SJCRH30 (cell line): Measurements from ENCODE around the gene TFR2. TPM values are rescaled to one million over a fixed set of nuclear protein-coding genes. Genes with fewer than 3 reads are reported as not detected.
"Not testable (repeated sequence)": the region's sequence is repeated elsewhere in the genome, so short reads cannot be mapped to it uniquely, and the experiment has no call there.

ENCODE experiments used
- DNase-seq, 2 experiments: peaks; one replicate each; pipeline ENCODE4 v3.0.0-alpha.2; 2015 to 2020
- H3K27ac ChIP-seq: fragments of 250-450 bp; sonication (Bioruptor Pico); 2 replicates; pipeline ENCODE4 v1.5.1; 2020; ENCODE audit warnings: mild to moderate bottlenecking, moderate library complexity
- H3K27me3 ChIP-seq: fragments of 250-450 bp; sonication (Bioruptor Pico); 2 replicates; pipeline ENCODE4 v1.5.1; 2020; ENCODE audit warnings: mild to moderate bottlenecking, moderate library complexity
- H3K36me3 ChIP-seq: fragments of 250-450 bp; sonication (Bioruptor Pico); 2 replicates; pipeline ENCODE4 v1.5.1; 2020; ENCODE audit warnings: mild to moderate bottlenecking, moderate library complexity
- H3K4me1 ChIP-seq: fragments of 250-450 bp; sonication (Bioruptor Pico); 2 replicates; pipeline ENCODE4 v1.5.1; 2020; ENCODE audit warnings: mild to moderate bottlenecking, moderate library complexity
- H3K4me3 ChIP-seq: fragments of 250-450 bp; sonication (Bioruptor Pico); 2 replicates; pipeline ENCODE4 v1.5.1; 2020; ENCODE audit warnings: mild to moderate bottlenecking, moderate library complexity
- H3K9me3 ChIP-seq: fragments of 250-450 bp; sonication (Bioruptor Pico); replicated peaks from 2 replicates; pipeline ENCODE4 v1.5.1; 2020; ENCODE audit warnings: mild to moderate bottlenecking, moderate library complexity
- total RNA-seq: library from RNA; depleted of rRNA; stranded (reverse); fragments of >200 nt; shearing (Covaris generic); gene quantifications from 2 replicates; pipeline ENCODE4 v1.2.3, GENCODE V29; 2014

Gene TFR2
- total RNA-seq, 1 experiment from 2014 or later = not detected

DNA sequence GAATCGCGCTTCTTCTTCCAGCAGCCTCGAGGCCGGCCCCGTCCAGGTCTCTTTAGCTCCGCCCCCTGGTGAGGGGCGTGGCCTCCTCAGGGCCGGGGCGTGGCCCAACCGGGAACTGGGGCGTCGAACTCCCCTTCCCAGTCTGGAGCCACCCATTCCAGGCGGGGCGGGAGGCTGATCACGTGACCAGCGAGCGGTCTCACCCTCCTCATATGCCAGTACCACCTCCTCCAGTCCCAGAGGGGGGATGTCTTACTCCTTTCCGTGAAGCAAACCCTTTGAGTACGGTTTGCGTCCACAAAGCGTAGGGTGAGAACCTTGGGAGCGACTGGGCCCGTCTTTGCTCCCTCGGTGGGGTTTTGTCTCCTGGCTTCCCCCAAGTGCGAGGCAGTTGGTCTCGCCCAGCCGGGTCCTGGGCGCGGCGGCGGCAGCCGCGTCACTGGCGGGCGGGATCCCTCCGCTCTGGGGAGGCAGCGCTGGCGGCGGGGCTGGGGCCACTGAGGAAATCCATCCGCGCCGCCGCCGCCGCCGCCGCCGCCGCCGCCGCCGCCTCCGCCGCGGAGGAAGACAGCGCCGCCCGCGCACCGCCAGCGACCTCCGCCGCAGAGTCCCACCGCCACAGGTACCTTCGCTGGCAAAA is 32.1 kb upstream of the TFR2 start, which contains the start of gene GNB2:
GNB2 (plus strand) TSS at position 439 of the 640 bp plus-strand sequence. CDS start 2,526 bp downstream, outside the sequence.
- Histone ChIP-seq H3K36me3 (peaks cover 17% of the 10 kb centered on the region), H3K4me3 (peak within 1 kb of the TSS; percentile 91), H3K9me3 (no peaks in the 10 kb centered on the region), H3K27ac (peak within 1 kb of the TSS; percentile 95), H3K4me1 (no peaks in the 10 kb centered on the region), H3K27me3 (no peaks in the 10 kb centered on the region)
- DNase-seq = peak; percentile 99

- no peak overlapping the region for H3K27ac ChIP-seq
- H3K9me3 ChIP-seq = no peaks in the 10 kb centered on the region
- H3K4me3 ChIP-seq = no peak overlapping the region
- H3K27me3 ChIP-seq = no peaks in the 10 kb centered on the region
- DNase-seq = no peak
- H3K4me1 ChIP-seq = no peaks in the 10 kb centered on the region
- peaks cover 1% of the 10 kb centered on the region; the same call in 1 of the 2 replicates for H3K36me3 ChIP-seq
These were observed 30.3 kb upstream of the TFR2 start for GRCh38 chr7:100671353-100672327.

GRCh38 chr7:100670074-100670473 is 28.7 kb upstream of the TFR2 start:
- Histone ChIP-seq H3K4me1 (no peaks in the 10 kb centered on the region), H3K27me3 (no peaks in the 10 kb centered on the region), H3K27ac (no peak overlapping the region), H3K4me3 (no peak overlapping the region), H3K9me3 (no peaks in the 10 kb centered on the region), H3K36me3 (no peaks in the 10 kb centered on the region)
- DNase-seq = no peak

- H3K4me3 ChIP-seq, H3K27ac ChIP-seq, H3K4me1 ChIP-seq, DNase-seq, H3K27me3 ChIP-seq, H3K9me3 ChIP-seq, H3K36me3 ChIP-seq: not testable (repeated sequence)
These were observed 27.8 kb upstream of the TFR2 start for GRCh38 chr7:100669106-100669505.

DNA sequence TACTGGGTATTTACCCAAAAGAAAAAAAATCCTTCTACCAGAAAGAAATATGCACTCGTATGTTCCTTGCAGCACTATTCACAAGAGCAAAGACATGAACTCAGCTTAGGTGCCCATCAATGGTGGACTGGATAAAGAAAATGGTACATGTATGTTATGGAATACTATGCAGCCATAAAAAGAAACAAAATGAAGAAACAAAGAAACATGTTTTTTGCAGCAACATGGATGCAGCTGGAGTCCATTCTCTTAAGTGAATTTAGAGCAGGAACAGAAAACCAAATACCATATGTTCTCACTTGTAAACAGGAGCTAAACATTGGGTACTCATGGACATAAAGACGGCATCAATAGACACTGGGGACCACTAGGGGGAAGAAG is 26.7 kb upstream of the TFR2 start:
- no peak for DNase-seq
- H3K27me3 ChIP-seq = no peaks in the 10 kb centered on the region
- H3K4me1 ChIP-seq = no peaks in the 10 kb centered on the region
- H3K27ac ChIP-seq = no peak overlapping the region
- no peaks in the 10 kb centered on the region for H3K9me3 ChIP-seq
- H3K4me3 ChIP-seq = no peak overlapping the region
- H3K36me3 ChIP-seq = no peaks in the 10 kb centered on the region

GRCh38 chr7:100667331-100668068 is 26.1 kb upstream of the TFR2 start:
- no peak overlapping the region for H3K27ac ChIP-seq
- no peaks in the 10 kb centered on the region for H3K9me3 ChIP-seq
- H3K4me1 ChIP-seq = no peaks in the 10 kb centered on the region
- no peak for DNase-seq
- H3K36me3 ChIP-seq = no peaks in the 10 kb centered on the region
- no peak overlapping the region for H3K4me3 ChIP-seq
- no peaks in the 10 kb centered on the region for H3K27me3 ChIP-seq

GRCh38 chr7:100665168-100665726 is 23.9 kb upstream of the TFR2 start:
- Histone ChIP-seq H3K36me3 (no peaks in the 10 kb centered on the region), H3K4me3 (no peak overlapping the region), H3K9me3 (no peaks in the 10 kb centered on the region), H3K4me1 (no peaks in the 10 kb centered on the region), H3K27ac (no peak overlapping the region), H3K27me3 (no peaks in the 10 kb centered on the region)
- no peak for DNase-seq

GRCh38 chr7:100662194-100662776 is 20.9 kb upstream of the TFR2 start:
- not testable (repeated sequence) for H3K36me3 ChIP-seq, H3K9me3 ChIP-seq, DNase-seq, H3K4me1 ChIP-seq, H3K27ac ChIP-seq, H3K4me3 ChIP-seq, H3K27me3 ChIP-seq

- no peaks in the 10 kb centered on the region for H3K4me1 ChIP-seq
- no peaks in the 10 kb centered on the region for H3K27me3 ChIP-seq
- no peak within 1 kb of the TSS for H3K4me3 ChIP-seq
- H3K27ac ChIP-seq = no peak within 1 kb of the TSS
- DNase-seq = peak in 1 of 2 experiments; percentile 23
- no peaks in the 10 kb centered on the region for H3K9me3 ChIP-seq
- no peaks in the 10 kb centered on the region for H3K36me3 ChIP-seq
These were observed 14.7 kb upstream of the TFR2 start, which contains the start of gene ACTL6B for GRCh38 chr7:100655908-100656674. Gene ACTL6B, minus strand, starts transcription at chr7:100656448. Its CDS starts 94 bp downstream, at chr7:100656354.

- Histone ChIP-seq H3K36me3 (no peaks in the 10 kb centered on the region), H3K9me3 (no peaks in the 10 kb centered on the region), H3K4me3 (no peak overlapping the region), H3K27ac (no peak overlapping the region), H3K4me1 (no peaks in the 10 kb centered on the region), H3K27me3 (no peaks in the 10 kb centered on the region)
- no peak for DNase-seq
These were observed 13.8 kb upstream of the TFR2 start for GRCh38 chr7:100654908-100655831.

- DNase-seq = no peak
- H3K4me3 ChIP-seq = no peak overlapping the region
- H3K36me3 ChIP-seq = no peaks in the 10 kb centered on the region
- peaks cover 6% of the 10 kb centered on the region; the same call in 1 of the 2 replicates for H3K27me3 ChIP-seq
- H3K9me3 ChIP-seq = no peaks in the 10 kb centered on the region
- no peaks in the 10 kb centered on the region for H3K4me1 ChIP-seq
- H3K27ac ChIP-seq = no peak overlapping the region
These were observed 8.6 kb upstream of the TFR2 start for GRCh38 chr7:100649826-100650565.

DNA sequence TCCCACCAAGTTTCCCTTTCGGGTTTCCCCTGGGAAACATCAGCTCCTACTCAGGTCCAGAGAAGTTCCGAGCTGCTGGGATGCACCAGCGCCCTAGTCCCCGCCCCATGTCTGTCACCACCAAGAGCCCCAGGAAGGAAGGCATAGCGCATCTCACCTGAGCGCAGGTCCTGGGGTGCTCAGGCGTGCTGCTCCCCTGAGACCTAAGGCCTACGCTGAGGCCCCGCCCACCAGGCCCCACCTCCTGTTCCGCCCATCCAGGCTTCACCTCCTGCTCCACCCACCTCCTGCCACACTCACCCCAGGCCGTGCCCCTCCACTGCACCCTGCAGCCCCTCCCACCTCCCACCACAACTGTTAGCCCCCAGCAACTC is 1.2 kb upstream of the TFR2 start:
- Histone ChIP-seq H3K4me1 (no peaks in the 10 kb centered on the region), H3K9me3 (no peaks in the 10 kb centered on the region), H3K27ac (no peak overlapping the region), H3K27me3 (peaks cover 23% of the 10 kb centered on the region; the same call in 1 of the 2 replicates), H3K4me3 (no peak overlapping the region), H3K36me3 (no peaks in the 10 kb centered on the region)
- DNase-seq = no peak
